ENCODE measurements around the gene AIF1.

AIF1 gene

DNA sequence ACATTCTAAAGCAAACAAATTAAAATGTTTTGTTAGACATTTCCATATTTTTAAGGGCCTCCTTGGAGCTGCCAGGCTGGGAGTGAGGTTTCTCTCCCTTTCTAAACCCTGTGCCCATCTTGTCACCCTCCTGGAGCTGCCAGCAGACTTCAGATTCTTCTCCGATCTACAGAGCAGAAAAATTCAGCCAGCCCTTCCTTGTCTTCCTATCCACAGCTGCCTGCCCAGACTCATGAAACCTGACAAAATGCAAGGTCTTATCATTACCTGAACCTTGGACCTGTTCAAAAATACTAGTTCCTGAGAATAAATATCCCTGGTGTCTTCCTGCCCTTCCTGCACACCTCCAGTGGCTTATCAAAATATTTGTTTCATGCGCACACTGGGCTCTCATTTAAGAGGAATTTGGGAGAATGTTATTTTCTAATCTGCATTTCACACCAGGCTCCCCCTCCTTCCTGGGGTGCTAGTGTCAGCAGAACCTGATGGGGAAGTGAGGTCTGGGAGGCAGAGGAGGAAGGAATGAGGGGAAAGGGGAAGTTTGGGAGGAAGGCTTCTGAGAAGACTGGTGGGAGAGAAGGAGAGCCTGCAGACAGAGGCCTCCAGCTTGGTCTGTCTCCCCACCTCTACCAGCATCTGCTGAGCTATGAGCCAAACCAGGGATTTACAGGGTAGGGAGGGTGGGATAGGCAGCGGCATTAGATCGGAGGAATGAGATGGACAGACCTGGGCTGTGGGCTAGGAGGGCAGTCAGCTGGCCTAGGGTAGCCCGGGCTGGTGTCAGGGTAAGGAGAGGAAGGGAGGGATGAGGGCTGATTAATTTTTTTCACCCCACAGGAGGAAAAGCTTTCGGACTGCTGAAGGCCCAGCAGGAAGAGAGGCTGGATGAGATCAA, at the start of gene AIF1:
AIF1 (plus strand) TSS at position 551 of the 895 bp plus-strand sequence; CDS start at position 647, 96 bp downstream.
- DNase-seq (ENCODE audit: low read depth, low spot score) = no peak

DNA sequence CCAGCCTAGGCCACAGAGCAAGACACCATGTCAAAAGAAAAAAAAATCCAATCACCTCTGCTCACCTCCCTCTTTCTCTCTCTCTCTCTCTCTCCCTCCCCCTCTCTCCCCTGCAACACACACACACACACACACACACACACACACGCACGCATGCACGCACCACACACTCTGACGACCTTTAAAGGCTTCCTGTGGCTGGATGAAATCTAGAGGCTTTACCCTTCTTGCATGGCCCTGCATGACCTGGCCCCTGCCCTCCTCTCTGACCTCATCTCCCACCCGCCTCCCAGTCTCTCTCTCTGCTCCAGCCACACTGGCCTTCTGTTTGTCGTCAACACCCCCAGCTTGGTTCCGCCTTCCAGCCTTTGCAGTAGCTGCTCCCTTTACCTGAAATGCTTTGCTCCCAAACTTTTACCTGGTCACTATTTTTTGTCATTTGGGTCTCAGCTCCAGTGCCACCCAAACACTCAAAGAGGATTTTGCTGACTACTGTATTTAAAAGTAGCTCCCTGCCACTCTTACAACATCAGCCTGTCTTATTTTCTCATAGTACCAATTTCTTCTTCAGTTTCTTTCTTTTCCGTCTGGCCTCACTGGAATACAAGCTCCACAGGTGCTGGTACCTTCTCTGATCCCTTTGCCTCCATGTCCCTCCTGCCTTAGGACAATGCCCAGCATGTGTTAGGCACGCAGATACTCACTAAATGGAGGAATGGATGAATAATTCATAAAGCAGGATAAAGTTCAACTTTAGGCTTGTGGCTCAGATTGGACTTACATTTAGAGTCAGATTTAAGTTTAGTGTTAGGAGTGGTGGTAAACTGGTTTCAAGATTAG, 47.3 kb upstream of the AIF1 start:
- DNase-seq (ENCODE audit: low read depth, low spot score) = peak; percentile 70

DNA sequence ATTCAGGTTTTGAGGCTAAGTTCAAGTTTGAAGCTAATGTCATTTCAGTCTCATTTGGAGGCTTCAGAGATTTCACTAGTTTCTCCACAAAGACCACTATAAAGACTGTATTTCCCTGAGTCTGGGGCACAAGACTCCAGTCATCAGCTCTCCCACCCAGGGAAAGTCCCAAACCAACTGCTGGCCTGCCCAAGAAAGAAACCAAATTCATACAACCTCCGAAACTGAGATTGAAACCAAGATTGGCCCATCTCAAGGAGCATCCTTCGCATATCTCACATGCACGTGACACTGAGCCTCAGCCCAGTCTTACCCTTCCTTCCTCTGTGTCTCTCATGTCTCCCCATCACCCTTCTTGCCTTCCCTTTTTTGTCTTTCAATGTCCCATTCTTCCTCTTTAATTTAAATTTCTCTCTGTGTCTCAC, 46.5 kb upstream of the AIF1 start:
- no peak for DNase-seq (ENCODE audit: low read depth, low spot score)

DNA sequence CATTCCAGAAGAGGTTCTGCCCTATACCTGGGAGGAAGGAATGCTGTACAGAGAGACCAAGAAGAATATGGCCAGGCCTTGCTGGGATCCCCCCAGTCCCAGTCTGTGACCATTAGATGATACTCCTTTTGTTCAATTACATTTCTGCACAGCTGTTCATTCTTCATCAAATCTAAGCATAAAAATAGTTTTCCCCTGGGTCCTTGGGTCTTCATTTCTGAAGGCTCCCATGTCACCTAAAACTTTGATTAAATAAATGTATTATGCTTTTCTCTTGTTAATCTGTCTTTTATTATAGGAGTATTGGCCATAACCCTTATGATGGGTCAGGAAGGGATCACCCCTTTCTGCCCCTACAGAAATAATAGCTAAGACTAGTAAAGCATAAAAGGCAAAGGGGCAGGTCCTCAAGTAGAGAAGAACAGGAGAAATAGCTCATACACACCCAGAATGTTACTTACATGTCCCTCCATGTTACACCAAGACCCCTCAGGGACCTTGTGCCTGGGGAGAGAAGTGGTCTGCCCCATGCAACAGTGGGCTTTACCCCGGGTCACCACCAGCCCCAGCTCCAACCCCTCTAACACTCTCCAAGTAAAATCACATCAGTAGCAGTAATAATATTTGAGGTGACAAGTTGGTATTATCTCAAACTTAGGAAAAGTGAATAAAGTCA, 45.0 kb upstream of the AIF1 start:
- no peak for DNase-seq (ENCODE audit: low read depth, low spot score)

DNA sequence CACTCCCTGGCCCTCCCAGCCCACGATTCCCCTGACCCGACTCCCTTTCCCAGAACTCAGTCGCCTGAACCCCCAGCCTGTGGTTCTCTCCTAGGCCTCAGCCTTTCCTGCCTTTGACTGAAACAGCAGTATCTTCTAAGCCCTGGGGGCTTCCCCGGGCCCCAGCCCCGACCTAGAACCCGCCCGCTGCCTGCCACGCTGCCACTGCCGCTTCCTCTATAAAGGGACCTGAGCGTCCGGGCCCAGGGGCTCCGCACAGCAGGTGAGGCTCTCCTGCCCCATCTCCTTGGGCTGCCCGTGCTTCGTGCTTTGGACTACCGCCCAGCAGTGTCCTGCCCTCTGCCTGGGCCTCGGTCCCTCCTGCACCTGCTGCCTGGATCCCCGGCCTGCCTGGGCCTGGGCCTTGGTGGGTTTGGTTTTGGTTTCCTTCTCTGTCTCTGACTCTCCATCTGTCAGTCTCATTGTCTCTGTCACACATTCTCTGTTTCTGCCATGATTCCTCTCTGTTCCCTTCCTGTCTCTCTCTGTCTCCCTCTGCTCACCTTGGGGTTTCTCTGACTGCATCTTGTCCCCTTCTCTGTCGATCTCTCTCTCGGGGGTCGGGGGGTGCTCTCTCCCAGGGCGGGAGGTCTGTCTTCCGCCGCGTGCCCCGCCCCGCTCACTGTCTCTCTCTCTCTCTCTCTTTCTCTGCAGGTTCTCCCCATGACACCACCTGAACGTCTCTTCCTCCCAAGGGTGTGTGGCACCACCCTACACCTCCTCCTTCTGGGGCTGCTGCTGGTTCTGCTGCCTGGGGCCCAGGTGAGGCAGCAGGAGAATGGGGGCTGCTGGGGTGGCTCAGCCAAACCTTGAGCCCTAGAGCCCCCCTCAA, 42.8 kb upstream of the AIF1 start, which contains the start of gene LTA:
LTA (plus strand) TSS at position 249 of the 871 bp plus-strand sequence; CDS start at position 703, 454 bp downstream.
- no peak for DNase-seq (ENCODE audit: low read depth, low spot score)

DNA sequence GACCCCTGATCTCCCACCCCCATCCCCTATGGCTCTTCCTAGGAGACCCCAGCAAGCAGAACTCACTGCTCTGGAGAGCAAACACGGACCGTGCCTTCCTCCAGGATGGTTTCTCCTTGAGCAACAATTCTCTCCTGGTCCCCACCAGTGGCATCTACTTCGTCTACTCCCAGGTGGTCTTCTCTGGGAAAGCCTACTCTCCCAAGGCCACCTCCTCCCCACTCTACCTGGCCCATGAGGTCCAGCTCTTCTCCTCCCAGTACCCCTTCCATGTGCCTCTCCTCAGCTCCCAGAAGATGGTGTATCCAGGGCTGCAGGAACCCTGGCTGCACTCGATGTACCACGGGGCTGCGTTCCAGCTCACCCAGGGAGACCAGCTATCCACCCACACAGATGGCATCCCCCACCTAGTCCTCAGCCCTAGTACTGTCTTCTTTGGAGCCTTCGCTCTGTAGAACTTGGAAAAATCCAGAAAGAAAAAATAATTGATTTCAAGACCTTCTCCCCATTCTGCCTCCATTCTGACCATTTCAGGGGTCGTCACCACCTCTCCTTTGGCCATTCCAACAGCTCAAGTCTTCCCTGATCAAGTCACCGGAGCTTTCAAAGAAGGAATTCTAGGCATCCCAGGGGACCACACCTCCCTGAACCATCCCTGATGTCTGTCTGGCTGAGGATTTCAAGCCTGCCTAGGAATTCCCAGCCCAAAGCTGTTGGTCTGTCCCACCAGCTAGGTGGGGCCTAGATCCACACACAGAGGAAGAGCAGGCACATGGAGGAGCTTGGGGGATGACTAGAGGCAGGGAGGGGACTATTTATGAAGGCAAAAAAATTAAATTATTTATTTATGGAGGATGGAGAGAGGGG, 41.6 kb upstream of the AIF1 start:
- peak; percentile 71 for DNase-seq (ENCODE audit: low read depth, low spot score)

DNA sequence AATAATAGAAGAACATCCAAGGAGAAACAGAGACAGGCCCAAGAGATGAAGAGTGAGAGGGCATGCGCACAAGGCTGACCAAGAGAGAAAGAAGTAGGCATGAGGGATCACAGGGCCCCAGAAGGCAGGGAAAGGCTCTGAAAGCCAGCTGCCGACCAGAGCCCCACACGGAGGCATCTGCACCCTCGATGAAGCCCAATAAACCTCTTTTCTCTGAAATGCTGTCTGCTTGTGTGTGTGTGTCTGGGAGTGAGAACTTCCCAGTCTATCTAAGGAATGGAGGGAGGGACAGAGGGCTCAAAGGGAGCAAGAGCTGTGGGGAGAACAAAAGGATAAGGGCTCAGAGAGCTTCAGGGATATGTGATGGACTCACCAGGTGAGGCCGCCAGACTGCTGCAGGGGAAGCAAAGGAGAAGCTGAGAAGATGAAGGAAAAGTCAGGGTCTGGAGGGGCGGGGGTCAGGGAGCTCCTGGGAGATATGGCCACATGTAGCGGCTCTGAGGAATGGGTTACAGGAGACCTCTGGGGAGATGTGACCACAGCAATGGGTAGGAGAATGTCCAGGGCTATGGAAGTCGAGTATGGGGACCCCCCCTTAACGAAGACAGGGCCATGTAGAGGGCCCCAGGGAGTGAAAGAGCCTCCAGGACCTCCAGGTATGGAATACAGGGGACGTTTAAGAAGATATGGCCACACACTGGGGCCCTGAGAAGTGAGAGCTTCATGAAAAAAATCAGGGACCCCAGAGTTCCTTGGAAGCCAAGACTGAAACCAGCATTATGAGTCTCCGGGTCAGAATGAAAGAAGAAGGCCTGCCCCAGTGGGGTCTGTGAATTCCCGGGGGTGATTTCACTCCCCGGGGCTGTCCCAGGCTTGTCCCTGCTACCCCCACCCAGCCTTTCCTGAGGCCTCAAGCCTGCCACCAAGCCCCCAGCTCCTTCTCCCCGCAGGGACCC, 40.6 kb upstream of the AIF1 start:
- peak; percentile 50 for DNase-seq (ENCODE audit: low read depth, low spot score)

DNA sequence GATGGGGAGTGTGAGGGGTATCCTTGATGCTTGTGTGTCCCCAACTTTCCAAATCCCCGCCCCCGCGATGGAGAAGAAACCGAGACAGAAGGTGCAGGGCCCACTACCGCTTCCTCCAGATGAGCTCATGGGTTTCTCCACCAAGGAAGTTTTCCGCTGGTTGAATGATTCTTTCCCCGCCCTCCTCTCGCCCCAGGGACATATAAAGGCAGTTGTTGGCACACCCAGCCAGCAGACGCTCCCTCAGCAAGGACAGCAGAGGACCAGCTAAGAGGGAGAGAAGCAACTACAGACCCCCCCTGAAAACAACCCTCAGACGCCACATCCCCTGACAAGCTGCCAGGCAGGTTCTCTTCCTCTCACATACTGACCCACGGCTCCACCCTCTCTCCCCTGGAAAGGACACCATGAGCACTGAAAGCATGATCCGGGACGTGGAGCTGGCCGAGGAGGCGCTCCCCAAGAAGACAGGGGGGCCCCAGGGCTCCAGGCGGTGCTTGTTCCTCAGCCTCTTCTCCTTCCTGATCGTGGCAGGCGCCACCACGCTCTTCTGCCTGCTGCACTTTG, 39.6 kb upstream of the AIF1 start, which contains the start of gene TNF:
TNF (plus strand) TSS at position 231 of the 567 bp plus-strand sequence; CDS start at position 408, 177 bp downstream.
- DNase-seq (ENCODE audit: low read depth, low spot score) = peak; percentile 37

DNA sequence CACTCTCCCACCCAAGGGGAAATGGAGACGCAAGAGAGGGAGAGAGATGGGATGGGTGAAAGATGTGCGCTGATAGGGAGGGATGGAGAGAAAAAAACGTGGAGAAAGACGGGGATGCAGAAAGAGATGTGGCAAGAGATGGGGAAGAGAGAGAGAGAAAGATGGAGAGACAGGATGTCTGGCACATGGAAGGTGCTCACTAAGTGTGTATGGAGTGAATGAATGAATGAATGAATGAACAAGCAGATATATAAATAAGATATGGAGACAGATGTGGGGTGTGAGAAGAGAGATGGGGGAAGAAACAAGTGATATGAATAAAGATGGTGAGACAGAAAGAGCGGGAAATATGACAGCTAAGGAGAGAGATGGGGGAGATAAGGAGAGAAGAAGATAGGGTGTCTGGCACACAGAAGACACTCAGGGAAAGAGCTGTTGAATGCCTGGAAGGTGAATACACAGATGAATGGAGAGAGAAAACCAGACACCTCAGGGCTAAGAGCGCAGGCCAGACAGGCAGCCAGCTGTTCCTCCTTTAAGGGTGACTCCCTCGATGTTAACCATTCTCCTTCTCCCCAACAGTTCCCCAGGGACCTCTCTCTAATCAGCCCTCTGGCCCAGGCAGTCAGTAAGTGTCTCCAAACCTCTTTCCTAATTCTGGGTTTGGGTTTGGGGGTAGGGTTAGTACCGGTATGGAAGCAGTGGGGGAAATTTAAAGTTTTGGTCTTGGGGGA, 38.9 kb upstream of the AIF1 start:
- no peak for DNase-seq (ENCODE audit: low read depth, low spot score)

DNA sequence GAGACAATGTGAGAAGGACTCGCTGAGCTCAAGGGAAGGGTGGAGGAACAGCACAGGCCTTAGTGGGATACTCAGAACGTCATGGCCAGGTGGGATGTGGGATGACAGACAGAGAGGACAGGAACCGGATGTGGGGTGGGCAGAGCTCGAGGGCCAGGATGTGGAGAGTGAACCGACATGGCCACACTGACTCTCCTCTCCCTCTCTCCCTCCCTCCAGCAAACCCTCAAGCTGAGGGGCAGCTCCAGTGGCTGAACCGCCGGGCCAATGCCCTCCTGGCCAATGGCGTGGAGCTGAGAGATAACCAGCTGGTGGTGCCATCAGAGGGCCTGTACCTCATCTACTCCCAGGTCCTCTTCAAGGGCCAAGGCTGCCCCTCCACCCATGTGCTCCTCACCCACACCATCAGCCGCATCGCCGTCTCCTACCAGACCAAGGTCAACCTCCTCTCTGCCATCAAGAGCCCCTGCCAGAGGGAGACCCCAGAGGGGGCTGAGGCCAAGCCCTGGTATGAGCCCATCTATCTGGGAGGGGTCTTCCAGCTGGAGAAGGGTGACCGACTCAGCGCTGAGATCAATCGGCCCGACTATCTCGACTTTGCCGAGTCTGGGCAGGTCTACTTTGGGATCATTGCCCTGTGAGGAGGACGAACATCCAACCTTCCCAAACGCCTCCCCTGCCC, 38.0 kb upstream of the AIF1 start:
- no peak for DNase-seq (ENCODE audit: low read depth, low spot score)

DNA sequence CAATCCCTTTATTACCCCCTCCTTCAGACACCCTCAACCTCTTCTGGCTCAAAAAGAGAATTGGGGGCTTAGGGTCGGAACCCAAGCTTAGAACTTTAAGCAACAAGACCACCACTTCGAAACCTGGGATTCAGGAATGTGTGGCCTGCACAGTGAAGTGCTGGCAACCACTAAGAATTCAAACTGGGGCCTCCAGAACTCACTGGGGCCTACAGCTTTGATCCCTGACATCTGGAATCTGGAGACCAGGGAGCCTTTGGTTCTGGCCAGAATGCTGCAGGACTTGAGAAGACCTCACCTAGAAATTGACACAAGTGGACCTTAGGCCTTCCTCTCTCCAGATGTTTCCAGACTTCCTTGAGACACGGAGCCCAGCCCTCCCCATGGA, 37.5 kb upstream of the AIF1 start:
- DNase-seq (ENCODE audit: low read depth, low spot score) = no peak

DNA sequence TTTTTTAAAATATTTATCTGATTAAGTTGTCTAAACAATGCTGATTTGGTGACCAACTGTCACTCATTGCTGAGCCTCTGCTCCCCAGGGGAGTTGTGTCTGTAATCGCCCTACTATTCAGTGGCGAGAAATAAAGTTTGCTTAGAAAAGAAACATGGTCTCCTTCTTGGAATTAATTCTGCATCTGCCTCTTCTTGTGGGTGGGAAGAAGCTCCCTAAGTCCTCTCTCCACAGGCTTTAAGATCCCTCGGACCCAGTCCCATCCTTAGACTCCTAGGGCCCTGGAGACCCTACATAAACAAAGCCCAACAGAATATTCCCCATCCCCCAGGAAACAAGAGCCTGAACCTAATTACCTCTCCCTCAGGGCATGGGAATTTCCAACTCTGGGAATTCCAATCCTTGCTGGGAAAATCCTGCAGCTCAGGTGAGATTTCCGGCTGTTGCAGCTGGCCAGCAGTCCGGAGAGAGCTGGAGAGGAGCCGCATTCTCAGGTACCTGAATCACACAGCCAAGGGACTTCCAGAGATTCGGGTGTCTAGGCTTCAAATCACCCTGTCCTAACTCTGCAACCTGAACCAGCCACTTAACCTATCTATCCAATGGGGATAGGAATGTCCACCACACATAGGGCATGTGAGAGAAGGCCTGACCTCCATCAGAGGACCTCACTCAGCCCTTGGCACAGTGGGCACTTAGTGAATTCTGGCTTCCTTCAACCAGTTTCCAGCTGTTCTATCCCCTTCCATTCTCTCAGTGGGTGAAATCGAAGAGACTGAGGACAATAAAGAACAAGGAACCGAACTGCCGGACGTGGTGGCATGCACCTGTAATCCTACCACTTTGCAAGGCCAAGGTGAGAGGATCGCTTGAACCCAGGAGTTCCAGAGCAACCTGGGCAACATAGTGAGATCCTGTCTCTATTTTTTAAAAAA, 36.6 kb upstream of the AIF1 start:
- peak; percentile 96 for DNase-seq (ENCODE audit: low read depth, low spot score)

DNA sequence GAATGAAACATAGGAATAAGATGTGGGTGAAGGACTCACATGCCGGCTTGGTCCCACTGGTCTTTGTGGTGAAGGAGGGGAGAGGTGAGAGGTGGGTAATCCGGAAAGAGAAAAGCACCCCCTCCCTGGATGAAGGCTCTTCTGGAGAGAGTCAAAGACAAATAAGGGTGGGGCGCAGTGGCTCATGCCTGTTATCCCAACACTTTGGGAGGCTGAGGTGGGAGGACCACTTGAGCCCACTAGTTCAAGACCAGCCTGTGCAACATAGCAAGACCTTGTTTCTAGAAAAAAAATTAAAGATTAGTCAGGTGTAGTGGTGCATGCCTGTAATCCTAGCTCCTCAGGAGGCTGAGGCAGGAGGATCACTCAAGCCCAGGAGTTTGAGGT, 35.9 kb upstream of the AIF1 start:
- DNase-seq (ENCODE audit: low read depth, low spot score) = no peak

DNA sequence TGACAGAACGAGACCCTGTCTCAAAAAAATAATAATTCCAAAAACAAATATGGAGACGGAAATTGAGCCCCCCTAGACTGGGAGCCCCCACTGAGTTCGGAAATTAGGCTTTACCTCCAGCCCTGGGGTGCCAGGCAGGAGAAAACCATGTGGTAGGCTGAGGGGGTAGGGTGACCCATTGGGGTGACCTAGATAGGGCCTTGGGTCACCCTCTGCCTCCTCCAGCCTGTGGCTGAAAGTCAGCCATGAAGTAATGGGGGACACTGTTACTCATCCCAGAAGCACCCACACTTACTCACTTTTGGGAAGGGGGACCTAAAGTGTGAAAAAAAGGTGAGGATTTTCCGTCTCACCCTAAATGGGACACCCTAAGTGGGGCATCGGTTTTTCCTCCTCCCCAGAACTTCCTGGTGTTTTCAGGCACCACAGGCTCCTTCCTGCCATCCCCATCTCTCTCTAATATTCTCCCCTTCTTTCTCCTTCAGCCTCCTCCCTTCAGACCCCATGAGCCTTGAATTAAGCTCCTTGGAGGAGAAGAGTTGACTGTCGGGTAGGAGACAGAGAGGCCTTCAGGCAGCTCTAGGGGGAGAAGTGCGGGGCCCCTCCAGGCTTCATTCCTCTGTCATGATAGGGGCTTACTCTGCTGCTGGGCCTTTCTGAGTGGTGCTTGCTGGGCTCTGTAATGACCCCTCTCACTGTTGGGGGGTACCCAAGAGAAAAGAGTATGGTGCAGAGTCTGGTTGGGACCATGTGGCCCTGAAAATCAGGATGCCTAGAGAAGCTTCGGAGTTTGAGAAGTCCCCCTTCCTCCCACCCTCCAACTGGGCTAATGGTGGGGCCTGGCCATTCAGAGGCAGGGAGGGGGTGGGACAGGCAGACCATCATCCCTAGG, 35.2 kb upstream of the AIF1 start:
- DNase-seq (ENCODE audit: low read depth, low spot score) = no peak

DNA sequence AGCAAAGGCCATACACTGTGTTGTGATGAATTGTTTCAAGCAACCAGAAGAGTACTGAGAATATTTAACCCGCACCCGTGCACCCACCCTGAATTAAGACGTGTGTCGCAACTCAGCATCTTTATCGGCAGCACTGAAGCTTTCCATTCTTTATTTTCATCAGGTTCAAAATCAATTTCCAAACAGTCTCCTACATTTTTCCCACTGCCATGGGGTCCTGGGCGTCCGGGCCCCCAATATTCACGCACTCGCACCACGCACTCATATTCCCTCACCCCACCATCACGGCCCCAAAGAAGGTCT, 34.6 kb upstream of the AIF1 start:
- no peak for DNase-seq (ENCODE audit: low read depth, low spot score)
